Measurements from ENCODE around the gene RPL22. TPM values are rescaled to one million over a fixed set of nuclear protein-coding genes. Genes with fewer than 3 reads are reported as not detected.
A peak's percentile ranks its signal among the peaks of the same experiment; 100 is the strongest.

RPL22 gene
- total and polyA plus RNA-seq, 2 of the 8 experiments (the other 6 are each of a cell fraction or from before 2014, with no cell fraction given), result 133 to 521 TPM

DNA sequence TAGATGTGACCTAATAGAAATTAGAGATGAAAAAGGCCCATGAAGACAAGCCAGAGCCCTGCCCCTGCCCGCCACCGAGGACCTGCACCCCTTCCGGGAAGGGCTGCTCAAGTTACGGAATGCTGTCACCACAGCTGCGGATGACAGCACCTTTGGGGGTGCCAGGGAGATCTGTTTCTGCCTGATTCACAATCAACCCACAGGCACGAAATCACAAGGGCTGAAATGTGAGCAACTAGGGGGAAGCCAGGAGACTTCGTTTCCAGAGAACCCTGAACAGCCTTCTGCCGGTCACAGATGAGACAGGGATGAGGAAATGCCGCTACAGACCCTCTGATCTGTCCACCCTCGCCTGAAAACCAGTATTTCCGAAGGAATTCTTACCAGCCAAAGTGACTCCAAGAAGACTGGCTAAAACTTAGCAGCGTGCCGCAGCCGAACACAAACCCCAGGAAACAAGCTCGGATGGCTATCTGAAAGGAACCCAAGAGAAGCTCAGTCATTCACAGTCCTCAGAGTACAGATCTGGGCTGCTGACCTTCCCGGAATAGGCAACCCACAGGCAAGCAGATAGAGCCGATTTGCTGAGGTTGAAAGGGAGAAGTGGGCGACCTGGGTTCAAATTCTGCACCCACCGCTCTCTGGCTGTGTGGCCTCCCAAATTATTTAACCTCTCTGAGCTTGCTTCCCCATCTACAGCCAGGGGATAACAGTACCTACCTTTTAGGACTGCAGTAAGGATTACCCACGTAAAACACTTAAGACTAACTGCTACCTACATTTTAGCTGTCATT lies 35.3 kb upstream of the RPL22 start:
- no peaks in the 10 kb centered on the region for H3K27me3 ChIP-seq (replicated peaks in 1 of 4; ENCODE audit: control insufficient read depth in 3 of 4, extremely low read depth in 1 of 4, insufficient read depth in 3 of 4, low read length in 3 of 4)
- H3K4ac ChIP-seq (replicated peaks; ENCODE audit: insufficient read length, low read depth, low read length), result no peak overlapping the region
- peak overlapping the region; percentile 80 to 85 for H3K4me2 ChIP-seq (ENCODE audit: insufficient read depth in 1 of 2, low read depth in 2 of 2, low read length in 2 of 2)
- H2BK5ac ChIP-seq (ENCODE audit: low read depth, low read length), result no peak overlapping the region
- H3K23ac ChIP-seq (ENCODE audit: insufficient read length), result no peak overlapping the region
- H4K91ac ChIP-seq (replicated peaks; ENCODE audit: insufficient read length, low read length), result no peak overlapping the region
- no peak overlapping the region for H2BK12ac ChIP-seq (ENCODE audit: low read depth, low read length)
- H3K18ac ChIP-seq (ENCODE audit: extremely low read depth, low read length), result no peak overlapping the region
- peaks cover 13 to 42% (median 28%) of the 10 kb centered on the region in 4 experiments; a peak in 6 of 8 replicates for H3K36me3 ChIP-seq (ENCODE audit: control insufficient read depth in 2 of 4, insufficient read depth in 4 of 4, low read length in 3 of 4)
- 67% methylated on average over 20 of the region's 20 CpGs; no CpG with 5 or more reads in 1 of the 2 experiments for whole genome bisulfite sequencing, 2 experiments (ENCODE audit: extremely low coverage in 1 of 2, insufficient coverage in 1 of 2, insufficient read length in 1 of 2, insufficient replicate concordance in 2 of 2, low coverage in 1 of 2, low lambda C conversion rate in 2 of 2, missing lambda C conversion rate in 1 of 2)
- H3K4me1 ChIP-seq (replicated peaks in 1 of 4; ENCODE audit: control insufficient read depth in 3 of 4, insufficient read depth in 4 of 4, low read length in 3 of 4), result peaks cover 0 to 20% (median 15%) of the 10 kb centered on the region in 4 experiments; a peak in 6 of 7 replicates
- peak overlapping the region; percentile 77 to 94 (median 86) for H3K4me3 ChIP-seq (ENCODE audit: extremely low read depth in 1 of 4, insufficient read depth in 2 of 4, low read depth in 3 of 4, low read length in 4 of 4)
- H4K8ac ChIP-seq (ENCODE audit: extremely low read depth, insufficient read depth, low read length), result no peak overlapping the region
- H3K79me1 ChIP-seq (ENCODE audit: low read depth, low read length), result peaks cover 10% of the 10 kb centered on the region
- no peak overlapping the region for H2BK20ac ChIP-seq (ENCODE audit: low read length)
- no peak overlapping the region for H4K5ac ChIP-seq (ENCODE audit: insufficient read length, low read depth, low read length)
- POLR2A ChIA-PET (ENCODE audit: partially characterized antibody), result interaction anchor here (1.0 to 6.9 kb wide), 11 partner anchors 9 to 113 kb away, joined by 3 to 78 read pairs (median 6); partner anchors contain the start of genes HES3 and RNF207
- H2BK15ac ChIP-seq (ENCODE audit: low read length), result no peak overlapping the region
- 0 out of 2 replicates have a peak, but pooled peaks cover 5% of the 10 kb centered on the region for H3K23me2 ChIP-seq (ENCODE audit: low read depth, low read length)
- no peak for TF ChIP-seq TBP (IDR thresholded peaks at IDR 0.05; ENCODE audit: low read depth, low read length)
- no peak for TF ChIP-seq CBX8 (IDR thresholded peaks at IDR 0.05; ENCODE audit: borderline replicate concordance, low read depth, low read length)
- TF ChIP-seq POLR2A (IDR thresholded peaks at IDR 0.05; ENCODE audit: control extremely low read depth in 1 of 2, low read depth in 2 of 2, low read length in 2 of 2), result no peak
- no peak for TF ChIP-seq SUZ12 (IDR thresholded peaks at IDR 0.05; ENCODE audit: low read length)
- no peak for TF ChIP-seq BRCA1 (IDR thresholded peaks at IDR 0.05; ENCODE audit: low read depth, low read length)
- TF ChIP-seq CHD2 (IDR thresholded peaks at IDR 0.05; ENCODE audit: low read length), result no peak
- no peak for TF ChIP-seq RNF2 (IDR thresholded peaks at IDR 0.05; ENCODE audit: borderline replicate concordance, low read depth, low read length, missing control alignments, poor library complexity, severe bottlenecking)
- TF ChIP-seq ASH2L (IDR thresholded peaks at IDR 0.05; ENCODE audit: low read length), result no peak
- no peaks in the 10 kb centered on the region for H3K9me3 ChIP-seq (ENCODE audit: insufficient read depth in 2 of 2, low read depth in 1 of 2, low read length in 1 of 2)
- no peak overlapping the region for H2AFZ ChIP-seq (ENCODE audit: low read length)
- FAIRE-seq (no peak), DNase-seq (ENCODE audit: low read depth in 1 of 2, low spot score in 2 of 2) (no peak)
- peak overlapping the region; percentile 65 to 96 (median 94) for H3K9ac ChIP-seq (replicated peaks in 1 of 4; ENCODE audit: extremely low read depth in 1 of 4, low read depth in 3 of 4, low read length in 3 of 4)
- no peak overlapping the region for H3K56ac ChIP-seq (replicated peaks; ENCODE audit: insufficient read length, low read depth, low read length)
- H2AK5ac ChIP-seq (ENCODE audit: low read depth, low read length), result no peak overlapping the region
- CTCF ChIA-PET (ENCODE audit: partially characterized antibody), result interaction anchor here (0.8 to 19.1 kb wide), 9 partner anchors 9 to 113 kb away, joined by 3 to 353 read pairs (median 5); partner anchors contain the start of genes RNF207 and RPL22
- H3K27ac ChIP-seq (ENCODE audit: low read depth, low read length), result peak overlapping the region; percentile 2; the same call in 1 of the 2 replicates
- H3K79me2 ChIP-seq (ENCODE audit: control insufficient read depth in 1 of 2, insufficient read depth in 2 of 2, low read length in 2 of 2), result peaks cover 6 to 40% of the 10 kb centered on the region in 2 experiments
- H3K14ac ChIP-seq (ENCODE audit: insufficient read length), result no peak overlapping the region
- H4K20me1 ChIP-seq (replicated peaks in 1 of 2; ENCODE audit: control insufficient read depth in 1 of 2, insufficient read depth in 2 of 2, low read length in 2 of 2), result peaks cover 12 to 13% of the 10 kb centered on the region in 2 experiments
- H2BK120ac ChIP-seq (replicated peaks; ENCODE audit: low read depth, low read length), result no peak overlapping the region
